ENCODE results near the gene GPI.
"Not testable (repeated sequence)": the region's sequence is repeated elsewhere in the genome, so short reads cannot be mapped to it uniquely, and the experiment has no call there.

The GPI gene

DNA sequence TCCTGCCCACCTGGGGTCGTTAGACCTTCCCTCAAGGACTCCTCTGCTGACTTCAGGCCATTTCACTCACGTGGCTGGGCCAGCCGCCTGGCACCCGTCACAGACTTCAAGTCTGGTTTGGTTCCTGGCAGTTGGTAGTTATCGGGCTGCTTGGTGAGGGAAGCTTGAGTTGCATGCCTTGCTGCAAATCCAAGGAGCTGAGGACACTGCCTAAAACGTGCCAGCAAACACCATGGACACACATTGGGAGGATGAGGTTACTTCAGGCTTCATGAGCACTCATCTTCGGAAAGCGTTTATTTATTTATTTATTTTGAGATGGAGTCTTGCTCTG lies 2.6 kb downstream of the GPI start:
- no peak for DNase-seq (ENCODE audit: low read depth)

DNA sequence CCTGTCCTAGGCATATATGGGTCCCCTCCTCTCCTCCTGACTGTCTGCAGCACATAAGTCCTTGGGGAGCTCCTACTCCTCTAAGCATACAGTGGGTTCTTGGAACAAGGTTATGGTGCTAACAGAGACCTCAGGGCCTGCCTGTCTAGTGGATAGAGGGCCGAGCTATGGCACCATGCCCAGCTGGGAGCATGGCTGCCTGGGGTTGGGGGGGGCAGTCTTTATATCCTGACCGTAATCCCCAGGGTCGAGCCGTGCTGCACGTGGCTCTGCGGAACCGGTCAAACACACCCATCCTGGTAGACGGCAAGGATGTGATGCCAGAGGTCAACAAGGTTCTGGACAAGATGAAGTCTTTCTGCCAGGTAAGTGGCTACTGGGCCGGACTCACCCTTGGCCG lies 3.3 kb downstream of the GPI start:
- no peak for DNase-seq (ENCODE audit: low read depth)

DNA sequence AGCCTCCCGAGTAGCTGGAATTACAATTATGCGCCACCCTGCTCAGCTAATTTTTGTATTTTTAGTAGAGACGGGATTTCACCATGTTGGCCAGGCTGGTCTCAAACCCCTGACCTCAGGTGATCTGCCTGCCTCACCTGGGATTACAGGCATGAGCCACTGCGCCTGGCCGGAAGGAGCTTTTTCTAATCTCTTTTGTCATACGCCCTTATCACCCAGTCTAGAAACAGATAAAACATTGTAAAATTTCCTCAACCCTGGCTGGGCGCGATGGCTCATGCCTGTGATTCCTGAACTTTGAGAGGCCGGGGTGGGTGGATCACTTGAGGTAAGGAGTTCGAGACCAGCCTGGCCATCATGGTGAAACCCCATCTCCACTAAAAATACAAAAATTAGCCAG lies 4.2 kb downstream of the GPI start:
- DNase-seq (ENCODE audit: low read depth) = not testable (repeated sequence)

DNA sequence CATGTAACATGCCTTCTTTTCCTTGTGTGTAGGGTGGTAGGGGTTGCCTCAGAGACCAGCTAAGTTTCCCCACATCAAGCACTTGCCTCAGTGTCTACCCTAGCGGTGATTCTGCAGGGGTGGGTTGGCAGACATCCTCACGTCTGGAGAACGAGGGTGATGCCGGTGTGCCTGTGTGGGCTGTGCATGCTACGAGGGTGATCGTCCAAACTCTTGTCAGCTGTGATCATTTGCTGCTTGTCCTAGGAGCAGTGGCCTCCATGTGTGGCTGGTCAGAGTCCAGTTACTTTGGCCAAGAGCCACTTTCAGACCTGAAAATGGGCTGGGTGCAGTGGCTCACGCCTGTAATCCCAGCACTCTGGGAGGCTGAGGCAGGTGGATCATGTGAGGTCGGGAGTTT lies 5.1 kb downstream of the GPI start:
- no peak for DNase-seq (ENCODE audit: low read depth)

DNA sequence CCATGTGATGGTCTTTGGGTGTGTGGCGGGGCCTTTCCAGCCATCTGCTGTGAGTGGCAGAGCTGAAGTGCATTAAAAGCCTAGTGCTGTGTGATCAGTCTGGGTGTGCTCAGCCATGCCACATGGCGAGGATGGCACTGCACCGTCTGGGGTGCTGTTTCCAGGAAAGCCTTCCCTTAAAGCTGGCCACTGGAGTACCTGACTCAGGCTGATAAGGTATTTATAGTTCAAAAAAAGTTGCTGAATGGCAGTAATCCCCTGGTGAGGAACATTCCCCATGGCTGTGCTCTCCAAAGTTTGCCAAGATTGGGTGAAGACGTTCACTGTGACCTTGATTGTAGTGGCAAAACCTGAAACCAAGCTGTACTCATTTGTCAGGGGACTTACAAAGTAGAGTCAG lies 6.0 kb downstream of the GPI start:
- DNase-seq (ENCODE audit: low read depth) = no peak

DNA sequence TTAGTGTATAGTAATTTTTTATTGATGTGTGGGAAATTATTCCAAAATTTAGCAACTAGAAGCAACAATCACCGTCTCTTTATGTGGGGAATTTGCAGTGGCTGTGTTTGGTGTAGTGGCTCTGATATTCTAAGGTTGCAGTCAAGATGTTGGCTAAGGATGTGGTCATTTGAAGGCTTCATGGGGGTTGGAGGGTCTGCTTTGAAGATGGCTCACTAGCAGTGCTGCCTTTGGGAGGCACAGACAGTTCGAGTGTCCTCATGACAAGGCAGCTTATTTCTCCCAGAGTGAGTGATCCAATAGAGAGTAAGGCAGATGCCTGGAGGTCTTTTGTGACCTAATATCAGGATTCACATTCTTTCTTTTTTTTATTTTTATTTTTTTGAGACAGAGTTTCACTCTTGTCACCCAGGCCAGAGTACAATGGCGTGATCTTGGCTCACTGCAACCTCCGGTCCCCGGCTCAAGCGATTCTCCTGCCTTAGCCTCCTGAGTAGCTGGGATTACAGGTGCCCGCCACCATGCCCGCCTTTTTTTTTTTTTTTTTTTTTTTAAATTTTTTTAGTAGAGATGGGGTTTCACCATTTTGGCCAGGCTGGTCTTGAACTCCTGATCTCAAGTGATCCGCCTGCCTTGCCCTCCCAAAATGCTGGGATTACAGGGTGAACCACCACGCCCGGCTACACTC lies 8.7 kb downstream of the GPI start:
- no peak for DNase-seq (ENCODE audit: low read depth)

DNA sequence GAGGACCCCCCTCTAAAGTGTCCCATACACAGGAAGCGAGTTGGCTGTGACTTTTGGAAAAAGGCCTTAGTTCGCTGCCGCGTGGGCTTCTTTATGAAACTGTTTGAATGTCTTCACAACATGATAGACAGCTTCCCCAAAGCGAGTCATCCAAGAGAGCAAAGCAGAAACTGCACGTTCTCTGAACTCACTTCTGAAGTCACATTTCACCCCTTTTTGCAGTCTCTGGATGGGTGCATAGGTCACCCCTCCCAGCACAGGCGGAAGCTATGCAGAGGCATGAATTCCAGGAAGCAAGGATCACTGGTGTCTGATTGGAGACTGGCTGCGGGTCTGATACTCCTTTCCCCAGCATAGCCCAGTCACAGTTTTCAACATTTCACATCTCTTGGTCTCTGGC lies 10.6 kb downstream of the GPI start:
- DNase-seq (ENCODE audit: low read depth) = no peak

DNA sequence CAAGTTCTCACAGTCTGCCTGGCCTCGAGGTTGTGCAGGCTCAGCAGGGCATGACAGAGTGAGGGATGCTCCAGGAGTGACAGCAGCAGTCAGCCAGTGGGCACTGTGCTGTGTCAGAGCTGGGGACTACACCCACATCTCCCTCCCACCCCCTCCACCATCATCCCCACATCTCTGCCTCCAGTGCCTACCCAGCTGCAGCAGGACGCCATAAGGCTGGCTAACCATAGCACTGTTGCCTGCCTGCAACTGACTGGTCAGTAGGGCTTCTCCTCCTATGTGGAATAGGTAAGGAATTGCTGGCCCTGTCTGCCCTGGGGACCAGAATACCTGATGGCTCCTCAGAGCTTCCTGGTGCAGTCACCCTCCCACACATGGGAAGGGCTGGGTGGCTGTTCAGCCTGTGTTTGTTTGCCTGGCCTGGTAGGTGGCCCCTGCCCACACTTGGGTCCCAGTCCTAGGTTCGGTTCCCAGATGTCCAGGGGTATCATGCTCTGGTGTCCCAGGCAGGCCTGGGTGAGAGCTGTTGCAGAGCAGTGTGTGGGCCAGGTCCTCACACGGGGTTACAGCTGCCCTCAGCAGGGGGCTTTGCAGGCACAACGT lies 15.7 kb downstream of the GPI start:
- no peak for DNase-seq (ENCODE audit: low read depth)

DNA sequence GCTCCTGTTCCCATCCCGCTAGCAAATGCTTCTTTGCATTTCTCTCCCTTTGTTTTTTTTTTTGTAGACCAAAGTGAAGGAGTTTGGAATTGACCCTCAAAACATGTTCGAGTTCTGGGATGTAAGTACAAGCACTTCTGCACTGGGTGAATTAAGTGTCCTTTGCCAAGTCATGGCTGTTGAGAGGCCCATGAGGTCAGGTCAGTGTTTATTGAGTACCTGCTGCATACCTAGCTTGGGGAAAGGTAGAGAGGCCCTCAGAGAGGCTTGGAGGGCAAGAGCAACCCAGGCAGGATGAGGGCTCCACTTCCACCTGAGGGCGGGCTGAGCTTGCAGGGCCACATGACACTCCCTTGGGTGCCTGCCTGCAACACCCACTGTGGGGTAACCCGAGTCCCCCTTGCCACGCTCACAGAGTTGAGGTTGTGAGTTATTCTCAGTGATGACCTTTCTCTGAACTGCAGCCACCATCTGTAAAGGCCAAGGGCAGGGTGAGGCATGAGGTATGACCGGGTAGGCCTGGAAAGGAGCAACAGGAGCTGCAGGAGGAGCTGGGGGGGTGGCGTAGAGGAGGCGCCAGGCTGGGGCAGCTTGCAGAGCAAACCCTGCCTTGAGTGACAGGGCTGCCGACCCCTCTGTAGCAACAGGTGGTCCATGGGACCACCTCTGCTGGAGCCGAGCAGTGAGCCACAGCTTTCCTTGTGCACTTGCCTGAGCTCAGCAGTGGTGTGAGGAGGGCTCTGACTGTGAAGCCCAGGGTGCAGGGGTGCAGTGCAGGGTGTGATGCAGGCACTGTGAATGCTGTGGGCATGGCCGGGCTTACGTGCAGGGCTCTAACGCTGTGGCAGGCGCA lies 16.6 kb downstream of the GPI start:
- no peak for DNase-seq (ENCODE audit: low read depth)

DNA sequence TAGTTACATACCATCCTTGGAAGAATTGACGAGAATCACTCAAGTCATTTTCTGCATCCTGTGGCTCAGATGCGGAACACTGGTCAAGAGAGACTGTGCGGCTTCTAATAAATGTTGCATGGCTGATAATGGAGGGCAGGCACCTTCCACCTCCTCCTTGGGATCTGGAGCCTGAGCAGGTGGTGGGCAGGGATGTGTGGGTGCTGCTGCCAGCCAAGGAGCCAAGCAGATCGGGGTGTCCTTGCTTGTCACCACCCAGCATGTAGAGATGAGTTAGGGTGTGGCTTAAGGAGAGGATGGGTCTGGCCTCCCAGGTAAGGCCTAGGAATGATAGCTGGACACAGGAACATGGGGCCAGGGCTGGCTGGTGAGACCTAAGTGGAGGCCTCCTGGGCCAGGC lies 17.5 kb downstream of the GPI start:
- no peak for DNase-seq (ENCODE audit: low read depth)

DNA sequence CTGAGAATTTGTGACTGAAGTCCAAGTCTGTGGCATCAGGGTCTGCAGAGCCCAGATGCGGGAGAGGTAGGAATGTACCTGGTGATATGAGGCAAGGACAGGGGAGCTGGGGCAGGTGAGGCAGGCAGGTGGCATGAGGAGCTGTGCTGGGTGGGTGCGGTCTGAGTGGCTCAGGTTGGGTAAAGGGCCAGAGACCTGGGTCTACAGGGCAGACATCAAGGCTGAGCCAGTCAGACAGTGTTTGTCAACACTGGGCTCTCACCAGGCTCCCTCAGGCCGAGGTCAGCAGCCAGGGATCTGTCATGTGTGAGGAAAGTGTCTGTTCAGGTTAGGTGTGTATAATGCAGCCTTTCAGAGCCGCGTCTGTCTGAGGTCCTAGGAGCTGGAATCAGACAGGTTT lies 18.6 kb downstream of the GPI start:
- DNase-seq (ENCODE audit: low read depth) = no peak

DNA sequence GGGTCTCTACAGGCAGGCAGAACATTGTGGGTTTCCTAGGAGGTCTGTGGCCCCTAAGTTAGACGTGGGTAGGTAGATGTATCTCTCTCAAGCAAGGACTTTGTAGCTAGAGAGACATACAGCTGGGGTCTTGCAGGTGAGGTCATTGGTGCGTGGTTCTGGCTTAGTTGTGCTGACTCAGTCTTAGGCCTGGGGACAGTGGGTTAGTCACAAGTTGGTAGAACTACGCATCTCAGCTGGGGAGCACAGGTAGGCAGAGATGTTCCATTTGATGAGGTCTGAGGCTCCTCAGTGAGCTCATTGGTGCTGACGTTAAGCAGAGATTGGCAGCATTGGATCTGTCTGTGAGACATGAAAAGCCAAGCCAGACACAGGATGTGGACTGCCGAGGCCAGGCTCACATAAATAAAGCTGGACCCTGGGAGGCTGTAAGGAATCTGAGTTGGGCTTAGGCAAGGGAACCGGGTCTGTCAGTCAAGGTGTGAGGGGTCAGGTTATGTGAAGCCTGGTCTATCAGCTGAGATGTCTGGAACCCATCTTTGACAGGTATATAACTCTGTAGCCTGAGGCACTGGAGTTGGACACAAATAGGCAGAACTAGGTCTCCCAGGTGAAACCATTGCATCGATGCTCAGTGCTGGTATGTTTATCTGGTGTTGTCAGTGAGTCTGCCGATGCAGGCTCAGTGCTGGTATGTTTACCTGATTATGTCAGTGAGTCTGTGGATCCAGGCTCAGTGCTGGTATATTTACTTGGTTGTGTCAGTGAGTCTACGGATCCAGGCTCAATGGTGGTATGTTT lies 21.8 kb downstream of the GPI start:
- no peak for DNase-seq (ENCODE audit: low read depth)

DNA sequence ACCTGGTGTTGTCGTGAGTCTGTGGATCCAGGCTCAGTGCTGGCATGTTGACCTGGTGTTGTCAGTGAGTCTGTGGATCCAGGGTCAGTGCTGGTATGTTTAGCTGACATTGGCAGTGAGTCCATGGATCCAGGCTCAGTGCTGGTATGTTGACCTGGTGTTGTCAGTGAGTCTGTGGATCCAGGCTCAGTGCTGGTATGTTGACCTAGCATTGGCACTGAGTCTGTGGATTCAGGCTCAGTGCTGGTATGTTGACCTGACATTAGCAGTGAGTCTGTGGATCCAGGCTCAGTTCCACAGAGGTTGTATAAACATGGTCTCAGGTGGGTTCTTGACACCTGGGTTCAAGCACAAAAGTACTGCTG lies 22.4 kb downstream of the GPI start:
- DNase-seq (ENCODE audit: low read depth) = no peak

DNA sequence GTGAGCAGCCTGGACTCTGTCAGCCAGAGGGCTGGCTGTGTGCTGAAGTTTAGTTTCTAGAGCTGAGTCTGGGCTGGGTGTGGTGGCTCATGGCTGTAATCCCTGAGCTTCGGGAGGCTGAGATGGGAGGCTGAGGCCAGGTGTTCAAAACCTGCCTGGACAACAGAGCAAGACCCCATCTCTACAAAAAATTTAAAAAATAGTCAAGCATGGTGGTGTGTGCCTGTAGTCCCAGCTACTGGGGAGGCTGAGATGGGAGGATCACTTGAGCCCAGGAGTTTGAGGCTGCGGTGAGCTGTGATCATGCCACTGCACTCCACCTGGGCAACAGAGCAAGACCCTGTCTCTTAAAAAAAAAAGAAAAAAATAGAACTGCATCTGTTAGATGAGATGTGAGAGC lies 23.7 kb downstream of the GPI start:
- DNase-seq (ENCODE audit: low read depth) = not testable (repeated sequence)

DNA sequence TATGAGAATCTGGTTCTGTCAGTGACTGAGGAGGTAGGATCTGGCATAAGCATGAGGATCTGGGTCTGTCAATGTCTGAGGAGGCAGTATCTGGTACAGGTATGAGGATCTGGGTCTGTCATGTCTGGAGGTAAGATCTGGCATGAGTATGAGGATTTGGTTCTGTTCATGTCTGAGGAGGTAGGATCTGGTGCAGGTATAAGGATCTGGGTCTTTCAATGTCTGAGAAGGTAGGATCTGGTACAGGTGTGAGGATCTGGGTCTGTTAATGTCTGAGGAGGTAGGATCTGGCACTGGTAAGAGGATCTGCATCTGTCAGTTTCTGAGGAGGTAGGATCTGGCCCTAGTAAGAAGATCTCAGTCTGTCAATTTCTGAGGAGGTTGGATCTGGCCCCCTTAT lies 26.8 kb downstream of the GPI start:
- no peak for DNase-seq (ENCODE audit: low read depth)

DNA sequence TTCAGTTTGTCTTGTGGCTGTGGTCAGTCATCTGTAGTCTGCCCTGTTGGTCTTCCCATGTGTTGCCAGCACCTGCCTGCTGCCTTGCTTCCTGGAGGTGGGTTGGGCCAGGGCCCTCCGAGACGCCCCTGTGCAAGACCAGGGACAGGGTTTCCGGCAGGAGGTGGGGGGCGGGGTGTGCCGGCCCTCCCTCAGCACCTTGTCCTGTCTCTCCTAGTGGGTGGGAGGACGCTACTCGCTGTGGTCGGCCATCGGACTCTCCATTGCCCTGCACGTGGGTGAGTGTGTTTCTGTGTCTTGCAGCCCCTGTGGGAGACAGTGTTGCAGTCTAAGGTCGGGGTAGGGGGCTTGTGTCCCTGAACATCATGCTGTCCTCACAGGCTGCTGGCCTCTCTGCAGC lies 28.0 kb downstream of the GPI start:
- DNase-seq (ENCODE audit: low read depth) = no peak

DNA sequence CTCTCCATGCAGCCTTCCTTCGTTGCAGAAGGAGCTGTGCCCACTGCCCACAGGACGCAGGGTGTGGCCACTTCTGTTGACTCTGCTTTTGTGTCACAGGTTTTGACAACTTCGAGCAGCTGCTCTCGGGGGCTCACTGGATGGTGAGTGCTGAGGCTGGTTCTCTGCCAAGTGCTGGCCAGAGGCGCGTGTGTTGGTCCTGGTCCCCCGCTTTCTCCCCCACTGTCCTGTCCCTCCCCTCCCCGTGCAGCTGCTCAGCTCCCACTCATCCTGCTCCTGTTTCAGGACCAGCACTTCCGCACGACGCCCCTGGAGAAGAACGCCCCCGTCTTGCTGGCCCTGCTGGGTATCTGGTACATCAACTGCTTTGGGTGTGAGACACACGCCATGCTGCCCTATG lies 28.6 kb downstream of the GPI start:
- no peak for DNase-seq (ENCODE audit: low read depth)

DNA sequence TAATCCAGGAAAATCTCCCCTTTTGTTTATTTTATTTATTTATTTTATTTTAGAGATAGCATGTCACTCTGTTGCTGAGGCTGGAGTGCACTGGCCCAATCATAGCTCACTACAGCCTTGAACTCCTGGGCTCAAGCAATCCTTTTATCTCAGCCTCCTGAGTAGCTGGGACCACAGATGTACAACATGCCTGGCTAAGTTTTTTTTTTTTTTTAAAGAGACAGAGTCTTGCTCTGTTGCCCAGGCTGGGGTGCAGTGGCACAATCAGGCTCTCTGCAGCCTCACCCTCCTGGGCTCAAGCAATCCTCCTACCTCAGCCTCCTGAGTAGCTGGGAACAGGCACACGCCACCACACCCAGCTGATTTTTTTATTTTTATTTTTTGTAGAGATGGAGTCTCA lies 32.9 kb downstream of the GPI start:
- DNase-seq (ENCODE audit: low read depth) = no peak

DNA sequence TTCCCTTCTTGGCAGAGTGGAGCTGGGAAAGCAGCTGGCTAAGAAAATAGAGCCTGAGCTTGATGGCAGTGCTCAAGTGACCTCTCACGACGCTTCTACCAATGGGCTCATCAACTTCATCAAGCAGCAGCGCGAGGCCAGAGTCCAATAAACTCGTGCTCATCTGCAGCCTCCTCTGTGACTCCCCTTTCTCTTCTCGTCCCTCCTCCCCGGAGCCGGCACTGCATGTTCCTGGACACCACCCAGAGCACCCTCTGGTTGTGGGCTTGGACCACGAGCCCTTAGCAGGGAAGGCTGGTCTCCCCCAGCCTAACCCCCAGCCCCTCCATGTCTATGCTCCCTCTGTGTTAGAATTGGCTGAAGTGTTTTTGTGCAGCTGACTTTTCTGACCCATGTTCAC lies 34.9 kb downstream of the GPI start:
- no peak for DNase-seq (ENCODE audit: low read depth)

DNA sequence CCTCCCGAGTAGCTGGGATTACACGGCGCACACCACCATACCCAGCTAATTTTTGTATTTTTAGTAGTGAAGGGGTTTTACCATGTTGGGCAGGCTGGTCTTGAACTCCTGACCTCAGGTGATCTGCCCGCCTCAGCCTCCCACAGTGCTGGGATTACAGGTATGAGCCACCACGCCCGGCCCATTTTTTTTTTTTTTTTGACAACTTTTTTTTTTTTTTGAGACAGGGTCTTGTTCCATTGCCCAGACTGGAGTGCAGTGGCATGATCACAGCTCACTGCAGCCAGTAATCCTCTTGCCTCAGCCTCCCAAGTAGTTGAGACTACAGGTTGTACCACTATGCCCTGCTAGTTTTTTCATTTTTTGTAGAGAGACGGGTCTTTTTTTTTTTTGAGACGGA lies 35.8 kb downstream of the GPI start:
- DNase-seq (ENCODE audit: low read depth) = not testable (repeated sequence)

DNA sequence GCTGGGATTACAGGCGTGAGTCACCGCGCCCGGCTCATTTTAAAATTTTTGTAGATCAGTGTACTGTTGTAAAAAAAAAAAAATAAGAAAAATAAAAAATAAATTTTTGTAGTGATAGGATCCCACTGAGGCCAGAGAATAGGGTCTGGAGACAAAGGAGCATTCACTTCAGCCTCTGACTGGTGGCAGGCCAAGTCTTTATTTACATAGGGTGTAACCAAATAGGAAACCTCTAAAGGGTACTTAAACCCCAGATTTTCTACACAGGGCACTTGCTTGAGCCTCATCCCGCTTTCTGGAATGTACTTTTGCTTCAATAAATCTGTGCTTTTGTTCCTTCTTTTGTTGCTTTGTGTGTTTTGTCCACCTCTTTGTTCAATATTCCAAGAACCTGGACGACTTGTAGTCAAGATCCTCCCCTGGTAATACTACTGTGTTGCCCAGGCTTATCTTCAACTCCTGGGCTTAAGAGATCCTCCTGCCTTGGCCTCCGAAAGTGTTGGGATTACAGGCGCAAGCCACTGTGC lies 37.1 kb downstream of the GPI start:
- DNase-seq (ENCODE audit: low read depth) = no peak

DNA sequence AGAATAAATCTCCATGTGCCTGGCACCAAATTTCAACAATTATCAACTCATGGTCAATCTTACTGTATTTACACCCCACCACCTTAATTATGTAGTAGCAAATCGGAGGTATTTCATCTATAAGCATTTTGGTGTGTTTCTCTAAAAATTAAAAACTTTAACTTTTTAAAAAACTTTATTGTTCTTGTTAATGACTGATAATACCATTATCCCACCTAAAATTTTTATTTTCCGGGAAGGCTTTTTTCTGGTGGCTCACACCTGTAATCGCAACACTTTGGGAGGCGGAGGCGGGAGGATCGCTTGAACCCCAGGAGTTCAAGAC lies 38.8 kb downstream of the GPI start:
- no peak for DNase-seq (ENCODE audit: low read depth)

All from activated T-cell treated with anti-CD3 and anti-CD28 coated beads for 48 hours (primary cell).